HEK293 (cell line): ENCODE results near the gene TYRO3.

Experiments
- GLI2 ChIP-seq: fragments of 450-650 bp; formaldehyde crosslinking; IDR thresholded peaks from 2 replicates; pipeline ENCODE4; 2017; ENCODE audit warnings: missing biosample characterization, missing genetic modification characterization, low read depth, borderline replicate concordance
- GLIS2 ChIP-seq: fragments of 450-650 bp; formaldehyde crosslinking; IDR thresholded peaks from 2 replicates; pipeline ENCODE4 v1.5.1; 2016; ENCODE audit warnings: missing biosample characterization, missing genetic modification characterization
- HOXC10 ChIP-seq: sonication (generic); formaldehyde crosslinking; IDR thresholded peaks from 2 replicates; pipeline ENCODE4 v1.8.1; 2023; ENCODE audit warnings: mild to moderate bottlenecking, missing genetic modification reagents
- KLF16 ChIP-seq: fragments of 450-650 bp; formaldehyde crosslinking; IDR thresholded peaks from 2 replicates; pipeline ENCODE4 v1.5.1; 2017; ENCODE audit warnings: missing biosample characterization, missing genetic modification characterization
- MYNN ChIP-seq: fragments of 450-650 bp; formaldehyde crosslinking; IDR thresholded peaks from 2 replicates; pipeline ENCODE4 v1.5.1; 2016; ENCODE audit warnings: missing biosample characterization, missing genetic modification characterization, borderline replicate concordance
- MZF1 ChIP-seq: fragments of 450-650 bp; formaldehyde crosslinking; IDR thresholded peaks from 2 replicates; pipeline ENCODE4 v1.5.1; 2017; ENCODE audit warnings: missing biosample characterization, missing genetic modification characterization, borderline replicate concordance
- OVOL3 ChIP-seq: fragments of 450-650 bp; formaldehyde crosslinking; IDR thresholded peaks from 2 replicates; pipeline ENCODE4 v1.5.1; 2016; ENCODE audit warnings: missing biosample characterization, missing genetic modification characterization
- REPIN1 ChIP-seq: fragments of 450-650 bp; formaldehyde crosslinking; IDR thresholded peaks from 2 replicates; pipeline ENCODE4 v1.5.1; 2017; ENCODE audit warnings: missing biosample characterization, missing genetic modification characterization, low read depth
- SCRT1 ChIP-seq: fragments of 450-650 bp; formaldehyde crosslinking; IDR thresholded peaks from 2 replicates; pipeline ENCODE4 v1.5.1; 2016; ENCODE audit warnings: missing biosample characterization, missing genetic modification characterization, borderline replicate concordance
- ZBTB17 ChIP-seq: fragments of 450-650 bp; formaldehyde crosslinking; IDR thresholded peaks from 2 replicates; pipeline ENCODE4 v1.5.1; 2016; ENCODE audit warnings: missing biosample characterization, missing genetic modification characterization
- ZBTB20 ChIP-seq: fragments of 450-650 bp; formaldehyde crosslinking; IDR thresholded peaks from 2 replicates; pipeline ENCODE4 v1.5.1; 2016; ENCODE audit warnings: missing biosample characterization, missing genetic modification characterization
- ZBTB48 ChIP-seq: fragments of 450-650 bp; formaldehyde crosslinking; IDR thresholded peaks from 2 replicates; pipeline ENCODE4 v1.5.1; 2016; ENCODE audit warnings: missing biosample characterization, missing genetic modification characterization
- ZNF169 ChIP-seq: fragments of 450-650 bp; formaldehyde crosslinking; IDR thresholded peaks from 2 replicates; pipeline ENCODE4 v1.5.1; 2016; ENCODE audit warnings: missing biosample characterization, missing genetic modification characterization
- ZNF175 ChIP-seq: fragments of 450-650 bp; formaldehyde crosslinking; IDR thresholded peaks from 2 replicates; pipeline ENCODE4 v1.5.1; 2016; ENCODE audit warnings: missing biosample characterization, missing genetic modification characterization
- ZNF223 ChIP-seq: fragments of 450-650 bp; formaldehyde crosslinking; IDR thresholded peaks from 2 replicates; pipeline ENCODE4 v1.5.1; 2016; ENCODE audit warnings: missing biosample characterization, missing genetic modification characterization
- ZNF335 ChIP-seq: fragments of 450-650 bp; formaldehyde crosslinking; conservative IDR thresholded peaks from 2 replicates; pipeline ENCODE4 v1.5.1; 2016; ENCODE audit warnings: missing biosample characterization, missing genetic modification characterization
- ZNF404 ChIP-seq: fragments of 450-650 bp; formaldehyde crosslinking; IDR thresholded peaks from 2 replicates; pipeline ENCODE4 v1.5.1; 2017; ENCODE audit warnings: missing biosample characterization, missing genetic modification characterization
- ZNF501 ChIP-seq: fragments of 450-650 bp; formaldehyde crosslinking; IDR thresholded peaks from 2 replicates; pipeline ENCODE4 v1.5.1; 2016; ENCODE audit warnings: missing biosample characterization, missing genetic modification characterization
- ZNF530 ChIP-seq: fragments of 450-650 bp; formaldehyde crosslinking; IDR thresholded peaks from 2 replicates; pipeline ENCODE4 v1.5.1; 2016; ENCODE audit warnings: low read depth, missing biosample characterization, missing genetic modification characterization
- ZNF560 ChIP-seq: fragments of 450-650 bp; formaldehyde crosslinking; IDR thresholded peaks from 2 replicates; pipeline ENCODE4 v1.5.1; 2017; ENCODE audit warnings: missing biosample characterization, missing genetic modification characterization, borderline replicate concordance
- ZNF561 ChIP-seq: fragments of 450-650 bp; IDR thresholded peaks from 2 replicates; pipeline ENCODE4 v1.5.1; 2018; ENCODE audit warnings: missing biosample characterization, missing genetic modification characterization, borderline replicate concordance
- ZNF626 ChIP-seq: fragments of 450-650 bp; sonication (Bioruptor Pico); formaldehyde crosslinking; IDR thresholded peaks from 2 replicates; pipeline ENCODE4 v1.5.1; 2018; ENCODE audit warnings: missing biosample characterization, missing genetic modification characterization, inconsistent platforms
- ZNF670 ChIP-seq: fragments of 450-650 bp; formaldehyde crosslinking; IDR thresholded peaks from 2 replicates; pipeline ENCODE4 v1.5.1; 2016; ENCODE audit warnings: missing biosample characterization, missing genetic modification characterization, low read depth
- ZNF76 ChIP-seq: fragments of 450-650 bp; formaldehyde crosslinking; IDR thresholded peaks from 2 replicates; pipeline ENCODE4; 2016; ENCODE audit warnings: low read depth, missing biosample characterization, missing genetic modification characterization, borderline replicate concordance
- ZNF830 ChIP-seq: fragments of 450-650 bp; IDR thresholded peaks from 2 replicates; pipeline ENCODE4 v1.5.0; 2018; ENCODE audit warnings: missing biosample characterization, missing genetic modification characterization, low read depth, mild to moderate bottlenecking, moderate library complexity
- TF ChIP-seq, protein P1 (sequence below): sonication (generic); formaldehyde crosslinking; IDR thresholded peaks from 2 replicates; pipeline ENCODE4 v1.8.1; 2022; ENCODE audit warnings: mild to moderate bottlenecking, moderate library complexity, missing genetic modification reagents
- TF ChIP-seq, protein P2 (sequence below): fragments of 450-650 bp; formaldehyde crosslinking; optimal IDR thresholded peaks from 2 replicates; pipeline ENCODE3; 2016; ENCODE audit warnings: missing biosample characterization, mild to moderate bottlenecking, missing genetic modification characterization
- TF ChIP-seq, protein P3 (sequence below): fragments of 450-650 bp; formaldehyde crosslinking; IDR thresholded peaks from 2 replicates; pipeline ENCODE4 v1.5.1; 2016; ENCODE audit warnings: missing biosample characterization, missing genetic modification characterization
- TF ChIP-seq, protein P4 (sequence below): fragments of 450-650 bp; formaldehyde crosslinking; IDR thresholded peaks from 2 replicates; pipeline ENCODE4 v1.5.1; 2017; ENCODE audit warnings: missing biosample characterization, missing genetic modification characterization
- TF ChIP-seq, protein P5 (sequence below): fragments of 450-650 bp; formaldehyde crosslinking; IDR thresholded peaks from 2 replicates; pipeline ENCODE4 v1.5.1; 2017; ENCODE audit warnings: missing biosample characterization, missing genetic modification characterization

Gene TYRO3

DNA sequence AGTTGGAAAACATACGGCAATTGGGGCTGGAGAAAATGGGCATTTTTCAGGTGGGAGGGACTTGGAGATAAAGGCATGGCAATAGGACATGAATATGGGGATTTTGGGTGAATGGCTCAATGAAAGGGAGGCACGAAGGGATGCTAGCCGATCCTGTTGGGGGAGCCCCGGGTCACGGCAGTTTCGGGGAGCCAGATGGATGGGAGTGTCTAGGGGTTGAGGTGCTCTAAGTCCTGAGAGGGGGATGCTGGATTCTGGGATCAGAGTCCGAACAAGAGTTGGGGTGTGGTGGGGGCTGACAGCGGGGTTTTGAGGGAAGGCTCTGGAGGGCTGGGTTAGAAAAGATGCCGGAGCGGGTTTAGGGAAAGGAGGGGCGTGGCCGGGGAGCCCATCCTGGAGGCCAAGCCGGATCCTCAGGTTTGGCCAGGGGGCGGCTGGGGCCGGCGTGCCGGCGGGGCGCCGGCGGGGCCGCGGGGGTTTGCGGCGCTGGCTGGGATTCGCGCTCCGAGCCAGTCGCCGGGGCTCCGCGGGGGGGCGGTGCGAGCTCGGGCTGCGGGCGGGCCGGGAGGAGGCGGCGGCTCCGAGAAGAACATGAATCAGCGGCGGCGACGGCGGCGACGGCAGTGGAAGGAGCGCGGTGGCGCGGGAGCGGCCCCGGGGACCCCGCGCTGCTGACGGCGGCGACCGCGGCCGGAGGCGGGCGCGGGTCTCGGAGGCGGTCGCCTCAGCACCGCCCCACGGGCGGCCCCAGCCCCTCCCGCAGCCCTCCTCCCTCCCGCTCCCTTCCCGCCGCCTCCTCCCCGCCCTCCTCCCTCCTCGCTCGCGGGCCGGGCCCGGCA, at the start of gene TYRO3 (continued):
- TF ChIP-seq, protein P1, sequence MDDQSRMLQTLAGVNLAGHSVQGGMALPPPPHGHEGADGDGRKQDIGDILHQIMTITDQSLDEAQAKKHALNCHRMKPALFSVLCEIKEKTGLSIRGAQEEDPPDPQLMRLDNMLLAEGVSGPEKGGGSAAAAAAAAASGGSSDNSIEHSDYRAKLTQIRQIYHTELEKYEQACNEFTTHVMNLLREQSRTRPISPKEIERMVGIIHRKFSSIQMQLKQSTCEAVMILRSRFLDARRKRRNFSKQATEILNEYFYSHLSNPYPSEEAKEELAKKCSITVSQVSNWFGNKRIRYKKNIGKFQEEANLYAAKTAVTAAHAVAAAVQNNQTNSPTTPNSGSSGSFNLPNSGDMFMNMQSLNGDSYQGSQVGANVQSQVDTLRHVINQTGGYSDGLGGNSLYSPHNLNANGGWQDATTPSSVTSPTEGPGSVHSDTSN, result no peak
- TF ChIP-seq ZNF561 (tag by site-specific recombination) (no peak), ZBTB17 (peak; percentile 81), ZBTB48 (tag by site-specific recombination) (0 out of 2 replicates have a peak, but pooled peaks have one; percentile 25), ZNF830 (no peak), ZNF175 (no peak), MYNN (no peak), ZNF530 (no peak), ZNF223 (tag by site-specific recombination) (no peak), ZNF335 (peak; percentile 68), KLF16 (tag by site-specific recombination) (no peak), ZNF560 (tag by site-specific recombination) (no peak), ZNF626 (tag by site-specific recombination) (no peak), GLIS2 (peak; percentile 29; the same call in 1 of the 2 replicates), ZBTB20 (tag by site-specific recombination) (peak; percentile 72), ZNF76 (peak; percentile 38; the same call in 1 of the 2 replicates), ZNF501 (tag by site-specific recombination) (no peak), SCRT1 (tag by site-specific recombination) (no peak), HOXC10 (no peak), REPIN1 (tag by site-specific recombination) (no peak), MZF1 (tag by site-specific recombination) (peak; percentile 75; the same call in 1 of the 2 replicates), GLI2 (tag by site-specific recombination) (no peak), ZNF670 (no peak), ZNF169 (no peak), ZNF404 (tag by site-specific recombination) (no peak), OVOL3 (tag by site-specific recombination) (no peak)
- TF ChIP-seq, protein P2, sequence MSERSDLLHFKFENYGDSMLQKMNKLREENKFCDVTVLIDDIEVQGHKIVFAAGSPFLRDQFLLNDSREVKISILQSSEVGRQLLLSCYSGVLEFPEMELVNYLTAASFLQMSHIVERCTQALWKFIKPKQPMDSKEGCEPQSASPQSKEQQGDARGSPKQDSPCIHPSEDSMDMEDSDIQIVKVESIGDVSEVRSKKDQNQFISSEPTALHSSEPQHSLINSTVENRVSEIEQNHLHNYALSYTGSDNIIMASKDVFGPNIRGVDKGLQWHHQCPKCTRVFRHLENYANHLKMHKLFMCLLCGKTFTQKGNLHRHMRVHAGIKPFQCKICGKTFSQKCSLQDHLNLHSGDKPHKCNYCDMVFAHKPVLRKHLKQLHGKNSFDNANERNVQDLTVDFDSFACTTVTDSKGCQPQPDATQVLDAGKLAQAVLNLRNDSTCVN, result peak; percentile 30
- TF ChIP-seq, protein P3, sequence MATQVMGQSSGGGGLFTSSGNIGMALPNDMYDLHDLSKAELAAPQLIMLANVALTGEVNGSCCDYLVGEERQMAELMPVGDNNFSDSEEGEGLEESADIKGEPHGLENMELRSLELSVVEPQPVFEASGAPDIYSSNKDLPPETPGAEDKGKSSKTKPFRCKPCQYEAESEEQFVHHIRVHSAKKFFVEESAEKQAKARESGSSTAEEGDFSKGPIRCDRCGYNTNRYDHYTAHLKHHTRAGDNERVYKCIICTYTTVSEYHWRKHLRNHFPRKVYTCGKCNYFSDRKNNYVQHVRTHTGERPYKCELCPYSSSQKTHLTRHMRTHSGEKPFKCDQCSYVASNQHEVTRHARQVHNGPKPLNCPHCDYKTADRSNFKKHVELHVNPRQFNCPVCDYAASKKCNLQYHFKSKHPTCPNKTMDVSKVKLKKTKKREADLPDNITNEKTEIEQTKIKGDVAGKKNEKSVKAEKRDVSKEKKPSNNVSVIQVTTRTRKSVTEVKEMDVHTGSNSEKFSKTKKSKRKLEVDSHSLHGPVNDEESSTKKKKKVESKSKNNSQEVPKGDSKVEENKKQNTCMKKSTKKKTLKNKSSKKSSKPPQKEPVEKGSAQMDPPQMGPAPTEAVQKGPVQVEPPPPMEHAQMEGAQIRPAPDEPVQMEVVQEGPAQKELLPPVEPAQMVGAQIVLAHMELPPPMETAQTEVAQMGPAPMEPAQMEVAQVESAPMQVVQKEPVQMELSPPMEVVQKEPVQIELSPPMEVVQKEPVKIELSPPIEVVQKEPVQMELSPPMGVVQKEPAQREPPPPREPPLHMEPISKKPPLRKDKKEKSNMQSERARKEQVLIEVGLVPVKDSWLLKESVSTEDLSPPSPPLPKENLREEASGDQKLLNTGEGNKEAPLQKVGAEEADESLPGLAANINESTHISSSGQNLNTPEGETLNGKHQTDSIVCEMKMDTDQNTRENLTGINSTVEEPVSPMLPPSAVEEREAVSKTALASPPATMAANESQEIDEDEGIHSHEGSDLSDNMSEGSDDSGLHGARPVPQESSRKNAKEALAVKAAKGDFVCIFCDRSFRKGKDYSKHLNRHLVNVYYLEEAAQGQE (tag by site-specific recombination), result no peak
- TF ChIP-seq, protein P4, sequence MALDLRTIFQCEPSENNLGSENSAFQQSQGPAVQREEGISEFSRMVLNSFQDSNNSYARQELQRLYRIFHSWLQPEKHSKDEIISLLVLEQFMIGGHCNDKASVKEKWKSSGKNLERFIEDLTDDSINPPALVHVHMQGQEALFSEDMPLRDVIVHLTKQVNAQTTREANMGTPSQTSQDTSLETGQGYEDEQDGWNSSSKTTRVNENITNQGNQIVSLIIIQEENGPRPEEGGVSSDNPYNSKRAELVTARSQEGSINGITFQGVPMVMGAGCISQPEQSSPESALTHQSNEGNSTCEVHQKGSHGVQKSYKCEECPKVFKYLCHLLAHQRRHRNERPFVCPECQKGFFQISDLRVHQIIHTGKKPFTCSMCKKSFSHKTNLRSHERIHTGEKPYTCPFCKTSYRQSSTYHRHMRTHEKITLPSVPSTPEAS, result no peak
- TF ChIP-seq, protein P5, sequence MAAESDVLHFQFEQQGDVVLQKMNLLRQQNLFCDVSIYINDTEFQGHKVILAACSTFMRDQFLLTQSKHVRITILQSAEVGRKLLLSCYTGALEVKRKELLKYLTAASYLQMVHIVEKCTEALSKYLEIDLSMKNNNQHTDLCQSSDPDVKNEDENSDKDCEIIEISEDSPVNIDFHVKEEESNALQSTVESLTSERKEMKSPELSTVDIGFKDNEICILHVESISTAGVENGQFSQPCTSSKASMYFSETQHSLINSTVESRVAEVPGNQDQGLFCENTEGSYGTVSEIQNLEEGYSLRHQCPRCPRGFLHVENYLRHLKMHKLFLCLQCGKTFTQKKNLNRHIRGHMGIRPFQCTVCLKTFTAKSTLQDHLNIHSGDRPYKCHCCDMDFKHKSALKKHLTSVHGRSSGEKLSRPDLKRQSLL (tag by site-specific recombination), result no peak
